Trophoblast cell (in vitro differentiated cells and primary cell): Measurements from ENCODE around the gene SIK3.

ENCODE experiments used
- DNase-seq, 2 donors: peaks; one replicate each; pipeline ENCODE4 v3.0.0-alpha.2; 2016
- H2AFZ ChIP-seq: 2 replicates; pipeline ENCODE4 v1.6.1; 2013; ENCODE audit warnings: low read length, moderate library complexity, mild to moderate bottlenecking; ENCODE audit not compliant: insufficient read depth, poor library complexity
- H2AK5ac ChIP-seq: 2 replicates; pipeline ENCODE4 v1.6.1; 2013; ENCODE audit warnings: mild to moderate bottlenecking, low read length
- H2BK120ac ChIP-seq: 2 replicates; pipeline ENCODE4 v1.6.1; 2013; ENCODE audit warnings: low read length, mild to moderate bottlenecking, moderate library complexity; ENCODE audit not compliant: insufficient read depth, poor library complexity
- H2BK12ac ChIP-seq: 2 replicates; pipeline ENCODE4 v1.6.1; 2013; ENCODE audit warnings: mild to moderate bottlenecking, low read length, moderate library complexity
- H2BK5ac ChIP-seq: 2 replicates; pipeline ENCODE4 v1.6.1; 2013; ENCODE audit warnings: low read length, low read depth, moderate library complexity, mild to moderate bottlenecking; ENCODE audit not compliant: poor library complexity
- H3K14ac ChIP-seq: 2 replicates; pipeline ENCODE4 v1.6.1; 2013; ENCODE audit warnings: mild to moderate bottlenecking, low read length
- H3K18ac ChIP-seq: 2 replicates; pipeline ENCODE4 v1.6.1; 2013; ENCODE audit warnings: mild to moderate bottlenecking, low read length
- H3K23ac ChIP-seq: 2 replicates; pipeline ENCODE4 v1.6.1; 2013; ENCODE audit warnings: low read length
- H3K27ac ChIP-seq: 2 replicates; pipeline ENCODE4 v1.5.1; 2013; ENCODE audit warnings: low read depth, mild to moderate bottlenecking, inconsistent platforms, low read length, moderate library complexity
- H3K27me3 ChIP-seq: 2 replicates; pipeline ENCODE4 v1.6.1; 2013; ENCODE audit warnings: inconsistent platforms, mild to moderate bottlenecking, low read length, moderate library complexity; ENCODE audit not compliant: insufficient read depth
- H3K36me3 ChIP-seq, 2 experiments: 1 replicate in 1 of 2; 2 replicates in 1 of 2; pipeline ENCODE4 v1.6.1; 2013; ENCODE audit warnings: low read length in 2 of 2, mild to moderate bottlenecking in 2 of 2, moderate library complexity in 1 of 2; ENCODE audit not compliant: insufficient read depth in 2 of 2, control insufficient read depth in 1 of 2
- H3K4ac ChIP-seq: 2 replicates; pipeline ENCODE4 v1.6.1; 2013; ENCODE audit warnings: low read depth, mild to moderate bottlenecking, low read length, moderate library complexity
- H3K4me1 ChIP-seq, 2 experiments: 1 replicate in 1 of 2; 2 replicates in 1 of 2; pipeline ENCODE4 v1.6.1; 2013; ENCODE audit warnings: low read length in 2 of 2, mild to moderate bottlenecking in 2 of 2, moderate library complexity in 1 of 2; ENCODE audit not compliant: insufficient read depth in 2 of 2, control insufficient read depth in 1 of 2
- H3K4me2 ChIP-seq: 2 replicates; pipeline ENCODE4 v1.6.1; 2013; ENCODE audit warnings: inconsistent platforms, mild to moderate bottlenecking, low read length, moderate library complexity
- H3K4me3 ChIP-seq: 2 replicates; pipeline ENCODE4 v1.5.1; 2013; ENCODE audit warnings: mild to moderate bottlenecking, low read depth, low read length, inconsistent platforms
- H3K79me1 ChIP-seq: one replicate; pipeline ENCODE4 v1.6.1; 2013; ENCODE audit warnings: low read length
- H3K79me2 ChIP-seq: 2 replicates; pipeline ENCODE4 v1.6.1; 2013; ENCODE audit warnings: low read length, mild to moderate bottlenecking; ENCODE audit not compliant: control insufficient read depth, insufficient read depth, poor library complexity
- H3K9ac ChIP-seq: 2 replicates; pipeline ENCODE4 v1.6.1; 2013; ENCODE audit warnings: mild to moderate bottlenecking, low read length
- H3K9me3 ChIP-seq: 2 replicates; pipeline ENCODE4 v1.6.1; 2013; ENCODE audit warnings: low read depth, mild to moderate bottlenecking, control low read depth, inconsistent platforms, low read length; ENCODE audit not compliant: insufficient read depth
- H4K12ac ChIP-seq: 2 replicates; pipeline ENCODE4 v1.6.1; 2013; ENCODE audit warnings: low read depth, mild to moderate bottlenecking, low read length, moderate library complexity
- H4K8ac ChIP-seq: 2 replicates; pipeline ENCODE4 v1.6.1; 2013; ENCODE audit warnings: low read depth, mild to moderate bottlenecking, low read length, moderate library complexity
- H4K91ac ChIP-seq: one replicate; pipeline ENCODE4 v1.6.1; 2013; ENCODE audit warnings: low read depth, mild to moderate bottlenecking, low read length, moderate library complexity
- WGBS: extraction: QIAGEN DNeasy Blood & Tissue Kit; methylation state at CpG from one replicate; pipeline ENCODE4 v1.1.7; 2013; ENCODE audit warnings: missing lambda C conversion rate; ENCODE audit not compliant: insufficient read length, insufficient coverage; ENCODE audit errors: extremely low coverage; 5-methylcytosine and 5-hydroxymethylcytosine counted together

The SIK3 gene

GRCh38 chr11:117092951-117093590 is 5.2 kb downstream of the SIK3 start:
- H2BK12ac ChIP-seq = no peak overlapping the region
- no peak overlapping the region for H3K9ac ChIP-seq
- no CpG with 5 or more reads among the region's 5 CpGs for WGBS
- no peak overlapping the region for H3K4me3 ChIP-seq
- H3K9me3 ChIP-seq = no peaks in the 10 kb centered on the region
- no peak overlapping the region for H3K27ac ChIP-seq
- H3K4me1 ChIP-seq = peaks cover 8 to 15% of the 10 kb centered on the region in 2 experiments
- H3K27me3 ChIP-seq = no peaks in the 10 kb centered on the region
- H3K23ac ChIP-seq = no peak overlapping the region
- no peak overlapping the region for H3K4me2 ChIP-seq
- no peak overlapping the region for H2AFZ ChIP-seq
- H3K18ac ChIP-seq = no peak overlapping the region
- no peak overlapping the region for H4K12ac ChIP-seq
- no peak overlapping the region for H4K8ac ChIP-seq
- H3K79me2 ChIP-seq = peaks cover 14% of the 10 kb centered on the region
- H3K14ac ChIP-seq = no peak overlapping the region
- H3K36me3 ChIP-seq = no peaks in the 10 kb centered on the region
- no peak overlapping the region for H3K4ac ChIP-seq
- H2BK5ac ChIP-seq = no peak overlapping the region
- peaks cover 7% of the 10 kb centered on the region for H3K79me1 ChIP-seq
- no peak overlapping the region for H4K91ac ChIP-seq
- H2BK120ac ChIP-seq = no peak overlapping the region
- H2AK5ac ChIP-seq = no peak overlapping the region
- DNase-seq = no peak

- Histone ChIP-seq H4K8ac (no peak overlapping the region), H3K9ac (no peak overlapping the region), H3K27me3 (no peaks in the 10 kb centered on the region), H3K9me3 (no peaks in the 10 kb centered on the region), H3K4ac (peak overlapping the region; percentile 67), H3K79me2 (peaks cover 8% of the 10 kb centered on the region), H2AK5ac (no peak overlapping the region), H3K23ac (no peak overlapping the region), H3K79me1 (no peaks in the 10 kb centered on the region), H2BK120ac (no peak overlapping the region), H4K91ac (no peak overlapping the region), H3K18ac (no peak overlapping the region), H2AFZ (no peak overlapping the region), H2BK5ac (no peak overlapping the region), H3K36me3 (no peaks in the 10 kb centered on the region), H4K12ac (no peak overlapping the region), H3K4me1 (peaks cover 13 to 17% of the 10 kb centered on the region in 2 experiments), H3K14ac (no peak overlapping the region), H3K27ac (no peak overlapping the region), H2BK12ac (no peak overlapping the region), H3K4me3 (no peak overlapping the region), H3K4me2 (no peak overlapping the region)
- DNase-seq = no peak
- no CpG with 5 or more reads among the region's 4 CpGs for WGBS
Observed at GRCh38 chr11:117091753-117092477, 6.3 kb downstream of the SIK3 start.

- Histone ChIP-seq H4K12ac (no peak overlapping the region), H2AK5ac (no peak overlapping the region), H3K4ac (no peak overlapping the region), H4K91ac (no peak overlapping the region), H3K4me3 (no peak overlapping the region), H3K4me1 (peaks cover 5 to 9% of the 10 kb centered on the region in 2 experiments), H3K27ac (peak overlapping the region; percentile 63), H2AFZ (no peak overlapping the region), H3K79me1 (peaks cover under 1% of the 10 kb centered on the region), H3K23ac (no peak overlapping the region), H2BK12ac (no peak overlapping the region), H3K36me3 (no peaks in the 10 kb centered on the region), H3K79me2 (peaks cover 5% of the 10 kb centered on the region), H4K8ac (no peak overlapping the region), H3K27me3 (no peaks in the 10 kb centered on the region), H3K9me3 (no peaks in the 10 kb centered on the region), H3K18ac (no peak overlapping the region), H2BK120ac (no peak overlapping the region), H3K14ac (no peak overlapping the region), H3K9ac (no peak overlapping the region), H3K4me2 (no peak overlapping the region), H2BK5ac (no peak overlapping the region)
- whole genome bisulfite sequencing = no CpG with 5 or more reads among the region's 5 CpGs
- peak in 1 of 2 donors; percentile 9 for DNase-seq
Observed at GRCh38 chr11:117090111-117090706, 8.0 kb downstream of the SIK3 start.

GRCh38 chr11:117089685-117090084 is 8.5 kb downstream of the SIK3 start:
- no peak overlapping the region for H2BK120ac ChIP-seq
- peak; percentile 82 to 94 for DNase-seq
- no CpG with 5 or more reads among the region's 7 CpGs for WGBS
- H3K27me3 ChIP-seq = no peaks in the 10 kb centered on the region
- H3K27ac ChIP-seq = peak overlapping the region; percentile 27
- no peak overlapping the region for H3K4me3 ChIP-seq
- peaks cover 7 to 11% of the 10 kb centered on the region in 2 experiments for H3K4me1 ChIP-seq
- H2BK12ac ChIP-seq = no peak overlapping the region
- peaks cover 3% of the 10 kb centered on the region for H3K79me1 ChIP-seq
- no peak overlapping the region for H3K18ac ChIP-seq
- H4K8ac ChIP-seq = no peak overlapping the region
- no peak overlapping the region for H2AFZ ChIP-seq
- no peak overlapping the region for H3K14ac ChIP-seq
- H3K79me2 ChIP-seq = peaks cover 5% of the 10 kb centered on the region
- no peak overlapping the region for H3K9ac ChIP-seq
- no peak overlapping the region for H2BK5ac ChIP-seq
- H4K91ac ChIP-seq = no peak overlapping the region
- no peaks in the 10 kb centered on the region for H3K36me3 ChIP-seq
- no peak overlapping the region for H3K23ac ChIP-seq
- no peaks in the 10 kb centered on the region for H3K9me3 ChIP-seq
- H4K12ac ChIP-seq = no peak overlapping the region
- H3K4ac ChIP-seq = no peak overlapping the region
- no peak overlapping the region for H2AK5ac ChIP-seq
- no peak overlapping the region for H3K4me2 ChIP-seq
